ENCODE results near the gene YIF1A. TPM values are rescaled to one million over a fixed set of nuclear protein-coding genes. Genes with fewer than 3 reads are reported as not detected.
A peak's percentile ranks its signal among the peaks of the same experiment; 100 is the strongest.

YIF1A gene
- total RNA-seq, 1 donor from 2014 or later = 53.4 TPM

GRCh38 chr11:66284526-66285078, 4.3 kb downstream of the YIF1A start:
- Mint-ChIP-seq H3K9me3 (no peaks in the 10 kb centered on the region), H3K4me1 (peaks cover 39% of the 10 kb centered on the region), H3K27me3 (no peaks in the 10 kb centered on the region), H3K4me3 (no peak overlapping the region), H3K27ac (no peak overlapping the region), H3K36me3 (ENCODE audit: low read depth) (peaks cover 19% of the 10 kb centered on the region)
- no peak for TF ChIP-seq CTCF (IDR thresholded peaks at IDR 0.05)
- no peak for ATAC-seq (ENCODE audit: low read depth)
- ChIA-PET CTCF (interaction anchor here (1.3 kb wide), 1 partner anchor 62 kb away, joined by 3 read pairs; no protein-coding TSS in a partner anchor), POLR2A (interaction anchor here (0.7 kb wide), 1 partner anchor 44 kb away, joined by 3 read pairs; no protein-coding TSS in a partner anchor)
- intact Hi-C loops (cut with micrococcal nuclease) = no loop called here
- DNase-seq = no peak

DNA sequence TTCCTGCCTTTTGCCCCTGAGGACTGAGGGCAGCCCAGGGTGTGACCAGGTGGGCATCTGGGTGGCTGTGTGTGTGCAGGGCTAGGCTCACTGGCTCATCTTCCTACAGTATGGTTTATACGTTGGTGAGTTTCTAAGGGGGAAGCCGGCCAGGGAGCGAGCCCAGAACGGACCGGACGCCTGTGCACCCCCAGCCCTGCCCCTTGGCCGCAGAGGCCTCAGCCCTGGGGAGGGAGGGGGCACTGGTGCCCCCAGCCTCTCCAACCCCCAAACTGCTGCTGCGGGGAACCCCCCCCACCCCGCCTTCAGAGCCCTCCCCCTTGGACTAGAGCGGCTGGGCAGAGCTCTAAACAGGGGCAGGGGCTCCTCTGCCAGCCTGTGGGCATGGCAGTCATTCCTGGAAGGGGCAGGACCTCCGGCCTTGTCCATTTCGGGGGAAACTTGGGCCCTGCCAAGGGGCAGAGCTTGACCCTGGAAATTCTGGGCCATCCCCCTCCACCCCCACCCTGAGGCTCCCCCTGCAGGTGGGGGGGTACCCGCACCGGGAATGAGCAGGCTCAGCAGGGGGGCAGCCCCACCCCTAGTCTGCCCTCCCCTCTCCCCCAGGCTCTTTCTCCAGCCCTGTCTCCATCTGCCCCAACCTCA, 5.4 kb downstream of the YIF1A start:
- Mint-ChIP-seq H3K36me3 (ENCODE audit: low read depth) (peaks cover 16% of the 10 kb centered on the region), H3K9me3 (no peaks in the 10 kb centered on the region), H3K4me1 (peaks cover 40% of the 10 kb centered on the region), H3K27me3 (no peaks in the 10 kb centered on the region), H3K27ac (peak overlapping the region; percentile 77), H3K4me3 (no peak overlapping the region)
- no peak for TF ChIP-seq CTCF (IDR thresholded peaks at IDR 0.05)
- ChIA-PET POLR2A (interaction anchor here (5.2 kb wide), 1 partner anchor 15 kb away, joined by 50 read pairs; the partner anchor contains the start of gene RAB1B), CTCF (interaction anchor here (1.3 to 2.8 kb wide), 2 partner anchors 61 kb away, joined by 3 to 23 read pairs; no protein-coding TSS in a partner anchor)
- intact Hi-C loops (cut with micrococcal nuclease) = no loop called here
- DNase-seq = no peak
- ATAC-seq (ENCODE audit: low read depth) = no peak

- POLR2A ChIA-PET = interaction anchor here (0.6 to 5.2 kb wide), 7 partner anchors 14 to 571 kb away, joined by 3 to 50 read pairs (median 4); partner anchors contain the start of genes BANF1, EIF1AD and RAB1B
- intact Hi-C loops (cut with micrococcal nuclease) = loop anchor here (1.0 kb wide), 3 partner anchors 14 to 60 kb away; partner anchors contain the start of gene RAB1B
- Mint-ChIP-seq H3K4me3 (peak overlapping the region; percentile 32), H3K4me1 (peaks cover 36% of the 10 kb centered on the region), H3K36me3 (ENCODE audit: low read depth) (peaks cover 13% of the 10 kb centered on the region), H3K27ac (peak overlapping the region; percentile 77), H3K27me3 (no peaks in the 10 kb centered on the region), H3K9me3 (no peaks in the 10 kb centered on the region)
- DNase-seq = peak; percentile 100
- CTCF ChIA-PET = interaction anchor here (0.6 to 2.9 kb wide), 6 partner anchors 10 to 156 kb away, joined by 3 to 23 read pairs (median 3); partner anchors contain the start of gene RAB1B
- peak; percentile 79 for ATAC-seq (ENCODE audit: low read depth)
- TF ChIP-seq CTCF (IDR thresholded peaks at IDR 0.05) = peak; percentile 70
Measured at GRCh38 chr11:66282468-66283455, 6.2 kb downstream of the YIF1A start.

GRCh38 chr11:66281776-66282467, 7.0 kb downstream of the YIF1A start:
- DNase-seq (no peak), ATAC-seq (ENCODE audit: low read depth) (no peak)
- Mint-ChIP-seq H3K36me3 (ENCODE audit: low read depth) (peaks cover 16% of the 10 kb centered on the region), H3K27me3 (no peaks in the 10 kb centered on the region), H3K4me1 (peaks cover 38% of the 10 kb centered on the region), H3K9me3 (no peaks in the 10 kb centered on the region), H3K4me3 (peak overlapping the region; percentile 32), H3K27ac (peak overlapping the region; percentile 77)
- no peak for TF ChIP-seq CTCF (IDR thresholded peaks at IDR 0.05)
- intact Hi-C loops (cut with micrococcal nuclease) = loop anchor here (1.0 kb wide), 3 partner anchors 14 to 60 kb away; partner anchors contain the start of gene RAB1B
- ChIA-PET POLR2A (interaction anchor here (0.6 to 5.2 kb wide), 7 partner anchors 13 to 570 kb away, joined by 3 to 50 read pairs (median 4); partner anchors contain the start of genes BANF1, EIF1AD and RAB1B), CTCF (interaction anchor here (0.8 to 2.9 kb wide), 5 partner anchors 9 to 60 kb away, joined by 3 to 23 read pairs (median 3); partner anchors contain the start of gene RAB1B)

All from activated B cell treated with CpG ODN at 0.5 μM for 24 hours (primary cell).